ENCODE results near the gene CCL16. TPM values are rescaled to one million over a fixed set of nuclear protein-coding genes. Genes with fewer than 3 reads are reported as not detected.

CCL16 gene
- total RNA-seq, 1 donor from 2014 or later: not detected

DNA sequence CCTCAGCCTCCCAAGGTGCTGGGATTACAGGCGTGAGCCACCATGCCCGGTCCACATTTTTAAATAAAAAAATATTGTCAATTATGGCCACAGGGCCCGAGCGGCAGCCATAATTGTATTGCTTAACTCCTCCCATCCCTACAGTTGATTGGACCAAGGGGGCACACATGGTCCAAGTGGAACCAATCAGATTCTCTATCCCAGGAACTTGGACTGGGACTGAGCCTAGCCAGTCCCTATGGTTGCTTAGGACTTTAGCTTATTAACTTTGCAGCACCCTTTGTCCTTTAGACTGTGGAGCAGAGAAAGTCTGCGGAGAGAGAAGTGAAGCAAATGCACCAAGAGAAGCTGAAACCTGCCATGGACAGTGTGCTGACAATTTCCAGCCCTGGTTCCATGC is 45.2 kb downstream of the CCL16 start:
- TF ChIP-seq, protein P1, sequence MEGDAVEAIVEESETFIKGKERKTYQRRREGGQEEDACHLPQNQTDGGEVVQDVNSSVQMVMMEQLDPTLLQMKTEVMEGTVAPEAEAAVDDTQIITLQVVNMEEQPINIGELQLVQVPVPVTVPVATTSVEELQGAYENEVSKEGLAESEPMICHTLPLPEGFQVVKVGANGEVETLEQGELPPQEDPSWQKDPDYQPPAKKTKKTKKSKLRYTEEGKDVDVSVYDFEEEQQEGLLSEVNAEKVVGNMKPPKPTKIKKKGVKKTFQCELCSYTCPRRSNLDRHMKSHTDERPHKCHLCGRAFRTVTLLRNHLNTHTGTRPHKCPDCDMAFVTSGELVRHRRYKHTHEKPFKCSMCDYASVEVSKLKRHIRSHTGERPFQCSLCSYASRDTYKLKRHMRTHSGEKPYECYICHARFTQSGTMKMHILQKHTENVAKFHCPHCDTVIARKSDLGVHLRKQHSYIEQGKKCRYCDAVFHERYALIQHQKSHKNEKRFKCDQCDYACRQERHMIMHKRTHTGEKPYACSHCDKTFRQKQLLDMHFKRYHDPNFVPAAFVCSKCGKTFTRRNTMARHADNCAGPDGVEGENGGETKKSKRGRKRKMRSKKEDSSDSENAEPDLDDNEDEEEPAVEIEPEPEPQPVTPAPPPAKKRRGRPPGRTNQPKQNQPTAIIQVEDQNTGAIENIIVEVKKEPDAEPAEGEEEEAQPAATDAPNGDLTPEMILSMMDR (IDR thresholded peaks at IDR 0.05; ENCODE audit: borderline replicate concordance): no peak
- intact Hi-C loops (cut with micrococcal nuclease): no loop called here
- H3K27ac ChIP-seq (replicated peaks): no peak overlapping the region
- peaks cover 14% of the 10 kb centered on the region for H3K4me1 ChIP-seq
- DNase-seq: no peak
- H3K9me3 ChIP-seq (replicated peaks): no peaks in the 10 kb centered on the region
- no peak overlapping the region for H3K4me3 ChIP-seq
- no peaks in the 10 kb centered on the region for H3K27me3 ChIP-seq (ENCODE audit: low read depth)
- no peaks in the 10 kb centered on the region for H3K36me3 ChIP-seq

DNA sequence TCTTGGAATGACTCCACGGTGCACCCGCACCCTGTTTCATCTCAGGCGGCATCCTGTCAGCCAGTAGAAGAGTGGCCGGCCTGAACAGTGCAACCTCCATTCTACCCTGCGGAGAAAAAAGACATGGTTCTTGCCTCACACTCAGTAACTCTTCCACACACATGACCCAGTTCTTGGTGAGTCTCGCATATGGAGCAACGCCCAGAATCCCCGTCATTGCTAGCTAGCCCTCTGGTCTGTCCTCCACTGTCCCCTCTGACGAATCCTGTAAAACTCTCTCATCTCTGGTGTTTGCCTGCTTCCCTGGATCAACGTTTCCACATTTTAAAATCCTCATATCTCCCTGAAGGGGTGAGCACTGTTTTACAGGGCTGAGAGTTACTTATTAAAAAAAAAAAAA is 46.5 kb downstream of the CCL16 start:
- H3K27ac ChIP-seq (replicated peaks): no peak overlapping the region
- H3K27me3 ChIP-seq (ENCODE audit: low read depth): peaks cover 9% of the 10 kb centered on the region
- intact Hi-C loops (cut with micrococcal nuclease): no loop called here
- DNase-seq: no peak
- peaks cover 25% of the 10 kb centered on the region for H3K4me1 ChIP-seq
- TF ChIP-seq, protein P1 (IDR thresholded peaks at IDR 0.05; ENCODE audit: borderline replicate concordance): no peak
- no peaks in the 10 kb centered on the region for H3K36me3 ChIP-seq
- H3K4me3 ChIP-seq: no peak overlapping the region
- H3K9me3 ChIP-seq (replicated peaks): no peaks in the 10 kb centered on the region

DNA sequence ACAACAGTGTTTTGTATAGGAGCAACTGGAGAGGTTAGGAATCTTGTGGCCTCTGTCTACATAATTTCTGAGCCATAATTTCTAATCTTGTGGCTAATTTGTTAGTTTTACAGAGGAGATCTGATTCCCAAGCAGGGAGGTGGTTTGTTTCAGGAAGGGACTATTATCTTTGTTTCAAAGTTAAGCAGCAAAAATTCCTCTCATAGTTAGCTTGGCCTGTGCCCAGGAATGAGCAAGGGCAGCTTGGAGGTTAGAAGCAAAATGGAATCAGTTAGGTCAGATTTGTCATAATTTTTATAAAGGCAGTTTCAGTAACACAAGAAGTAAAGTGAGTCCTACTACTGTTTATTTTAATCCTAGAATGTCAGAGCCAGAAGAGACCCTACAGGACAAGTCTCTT is 48.7 kb downstream of the CCL16 start:
- intact Hi-C loops (cut with micrococcal nuclease): no loop called here
- Histone ChIP-seq H3K27ac (replicated peaks) (no peak overlapping the region), H3K27me3 (ENCODE audit: low read depth) (peaks cover 31% of the 10 kb centered on the region), H3K4me1 (peaks cover 25% of the 10 kb centered on the region), H3K9me3 (replicated peaks) (no peaks in the 10 kb centered on the region), H3K4me3 (no peak overlapping the region), H3K36me3 (no peaks in the 10 kb centered on the region)
- no peak for DNase-seq
- TF ChIP-seq, protein P1 (IDR thresholded peaks at IDR 0.05; ENCODE audit: borderline replicate concordance): no peak

GRCh38 chr17:35931794-35932425 is 49.4 kb downstream of the CCL16 start:
- intact Hi-C loops (cut with micrococcal nuclease): no loop called here
- H3K9me3 ChIP-seq (replicated peaks): no peaks in the 10 kb centered on the region
- TF ChIP-seq, protein P1 (IDR thresholded peaks at IDR 0.05; ENCODE audit: borderline replicate concordance): no peak
- peaks cover 38% of the 10 kb centered on the region for H3K27me3 ChIP-seq (ENCODE audit: low read depth)
- H3K4me3 ChIP-seq: no peak overlapping the region
- H3K27ac ChIP-seq (replicated peaks): no peak overlapping the region
- no peaks in the 10 kb centered on the region for H3K36me3 ChIP-seq
- DNase-seq: no peak
- H3K4me1 ChIP-seq: peaks cover 25% of the 10 kb centered on the region

DNA sequence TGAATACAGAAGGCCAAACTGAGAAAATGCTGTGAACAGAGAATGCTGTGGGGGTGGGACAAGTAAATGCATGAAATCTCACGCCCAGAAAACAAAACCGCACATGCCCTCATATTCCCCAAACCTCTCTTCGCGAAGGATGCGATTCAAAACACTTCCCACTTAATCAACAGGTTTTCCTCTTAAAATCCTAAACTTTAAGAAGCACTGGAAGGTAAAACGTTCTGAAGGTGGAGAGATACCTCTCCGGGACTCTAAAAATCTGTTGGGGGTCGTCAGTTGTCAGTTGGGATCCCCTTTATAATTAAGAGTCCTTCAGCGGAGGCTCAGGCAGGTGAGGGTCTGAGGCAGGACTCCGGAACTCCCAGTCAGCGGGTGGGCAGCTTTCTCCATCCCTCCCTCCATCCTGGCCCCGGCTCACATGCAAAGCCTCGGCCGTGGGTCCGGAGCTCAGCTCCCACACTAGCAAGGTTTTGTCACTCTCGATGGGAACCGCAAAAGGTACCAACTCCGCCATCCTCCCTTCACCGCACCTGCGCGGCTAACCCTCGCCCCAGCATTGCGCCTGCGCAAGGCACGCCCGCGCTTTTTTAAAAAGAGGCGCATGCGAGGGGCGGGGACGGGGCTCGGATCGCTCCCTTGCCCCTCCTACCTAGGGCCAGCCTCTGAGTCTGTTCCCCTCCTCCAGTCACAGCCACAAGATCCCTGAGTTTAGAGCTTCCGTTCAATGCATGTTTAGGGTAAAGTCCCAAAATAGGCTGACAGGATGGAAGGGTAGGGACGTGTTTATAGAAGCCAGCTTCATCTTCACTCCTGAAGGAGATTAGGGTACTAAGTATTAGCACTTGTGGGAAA is 50.9 kb downstream of the CCL16 start, which contains the start of gene RDM1:
Gene RDM1 (minus strand): TSS at position 563 of the 855 bp plus-strand sequence. CDS start 46 bp downstream, at position 517.
- Histone ChIP-seq H3K4me1 (peaks cover 25% of the 10 kb centered on the region), H3K36me3 (no peaks in the 10 kb centered on the region), H3K9me3 (replicated peaks) (no peaks in the 10 kb centered on the region), H3K4me3 (peak within 1 kb of the TSS; percentile 57), H3K27me3 (ENCODE audit: low read depth) (peaks cover 45% of the 10 kb centered on the region), H3K27ac (replicated peaks) (no peak within 1 kb of the TSS)
- TF ChIP-seq, protein P1 (IDR thresholded peaks at IDR 0.05; ENCODE audit: borderline replicate concordance): no peak
- intact Hi-C loops (cut with micrococcal nuclease): no loop called here
- peak; percentile 47 for DNase-seq
